Inflammatory macrophage treated with lipopolysaccharide for 4 hours (primary cell): Measurements from ENCODE around the gene THOC5.

ENCODE experiments used
- DNase-seq: peaks from one replicate; pipeline ENCODE4 v3.0.0-alpha.2; 2020

THOC5 gene

DNA sequence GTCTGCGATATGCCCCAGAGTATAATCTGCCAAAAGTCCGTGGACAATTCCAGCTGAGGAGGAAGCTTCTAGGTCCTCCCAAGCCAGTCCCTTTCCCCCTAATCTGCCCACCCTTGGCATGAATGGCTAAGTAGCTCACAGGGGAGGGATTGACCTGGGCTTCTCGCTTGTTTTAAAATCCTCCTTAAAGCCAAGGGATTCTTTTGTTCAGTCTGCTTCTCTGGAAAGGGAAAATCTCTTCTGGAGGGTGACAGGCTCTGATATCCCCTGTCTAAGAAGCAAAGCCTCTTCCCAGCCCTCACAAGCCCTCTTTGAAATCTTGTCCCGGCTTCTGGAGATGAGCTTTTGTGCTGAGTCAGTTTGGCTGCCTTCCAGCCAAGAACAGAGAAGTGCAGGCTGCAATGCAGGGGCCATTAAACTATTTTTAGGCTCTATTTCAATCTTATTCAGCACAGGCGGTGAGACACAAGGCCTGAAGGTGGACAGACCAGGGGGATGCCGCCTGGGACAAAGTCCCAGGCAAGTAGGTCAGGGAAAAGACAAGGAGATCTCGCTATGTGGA is 49.7 kb downstream of the THOC5 start:
- no peak for DNase-seq

DNA sequence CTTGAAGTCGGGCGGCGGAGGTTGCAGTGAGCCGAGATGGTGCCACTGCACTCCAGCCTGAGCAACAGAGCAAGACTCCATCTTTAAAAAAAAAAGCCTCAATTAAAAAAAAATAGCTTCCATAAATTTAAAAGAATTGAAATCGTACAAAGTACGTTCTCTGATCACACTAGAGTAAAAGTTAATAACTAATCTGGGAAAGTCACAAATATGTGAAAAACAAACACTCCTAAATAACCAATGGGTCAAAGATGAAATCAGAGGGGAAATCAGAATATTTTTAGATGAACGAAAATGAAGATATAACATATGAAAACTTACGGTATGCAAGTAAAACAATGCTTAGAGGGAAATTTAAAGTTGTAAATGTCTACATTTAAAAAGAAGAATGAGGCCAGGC is 53.7 kb downstream of the THOC5 start:
- no peak for DNase-seq

DNA sequence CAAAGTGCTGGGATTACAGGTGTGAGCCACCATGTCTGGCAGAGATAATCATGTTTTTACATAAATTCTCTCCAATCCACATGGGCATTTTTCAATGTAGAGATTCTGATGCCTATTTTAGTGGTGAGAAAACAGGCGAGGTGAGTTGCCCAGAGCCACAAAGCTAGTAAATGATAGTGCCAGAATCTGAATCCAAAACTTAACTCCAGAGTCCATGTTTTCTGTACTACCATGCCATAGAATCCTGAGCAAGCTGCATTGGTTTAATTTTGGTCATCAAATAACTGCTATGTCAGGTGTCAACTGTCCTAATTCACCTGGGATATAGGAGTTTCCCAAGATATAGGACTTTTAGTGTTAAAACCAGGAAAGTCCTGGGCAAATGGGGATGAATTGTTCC is 59.9 kb downstream of the THOC5 start:
- DNase-seq: no peak

DNA sequence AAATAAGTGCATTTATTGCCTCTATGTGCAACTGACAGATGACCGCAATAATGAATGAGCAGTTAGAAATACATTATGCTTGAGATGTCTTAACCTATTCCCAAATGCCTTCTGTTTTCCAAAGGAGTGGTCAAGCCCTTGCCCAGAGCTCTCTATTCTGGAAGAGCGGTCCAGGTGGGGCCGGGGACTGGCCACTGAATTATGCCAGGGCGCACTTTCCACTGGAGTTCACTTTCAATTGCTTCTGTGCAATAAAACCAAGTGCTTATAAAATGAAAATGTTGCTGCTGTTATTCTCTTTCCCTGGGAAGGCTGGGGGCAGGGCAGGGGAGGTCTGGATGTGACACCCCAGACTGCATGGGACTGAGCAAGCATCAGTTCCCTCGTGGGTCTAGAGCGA is 62.5 kb downstream of the THOC5 start:
- no peak for DNase-seq

DNA sequence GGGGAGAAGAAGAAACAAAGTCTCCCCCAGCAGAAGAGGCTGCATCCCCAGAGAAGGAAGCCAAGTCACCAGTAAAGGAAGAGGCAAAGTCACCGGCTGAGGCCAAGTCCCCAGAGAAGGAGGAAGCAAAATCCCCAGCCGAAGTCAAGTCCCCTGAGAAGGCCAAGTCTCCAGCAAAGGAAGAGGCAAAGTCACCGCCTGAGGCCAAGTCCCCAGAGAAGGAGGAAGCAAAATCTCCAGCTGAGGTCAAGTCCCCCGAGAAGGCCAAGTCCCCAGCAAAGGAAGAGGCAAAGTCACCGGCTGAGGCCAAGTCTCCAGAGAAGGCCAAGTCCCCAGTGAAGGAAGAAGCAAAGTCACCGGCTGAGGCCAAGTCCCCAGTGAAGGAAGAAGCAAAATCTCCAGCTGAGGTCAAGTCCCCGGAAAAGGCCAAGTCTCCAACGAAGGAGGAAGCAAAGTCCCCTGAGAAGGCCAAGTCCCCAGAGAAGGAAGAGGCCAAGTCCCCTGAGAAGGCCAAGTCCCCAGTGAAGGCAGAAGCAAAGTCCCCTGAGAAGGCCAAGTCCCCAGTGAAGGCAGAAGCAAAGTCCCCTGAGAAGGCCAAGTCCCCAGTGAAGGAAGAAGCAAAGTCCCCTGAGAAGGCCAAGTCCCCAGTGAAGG is 64.3 kb downstream of the THOC5 start:
- DNase-seq: peak; percentile 65

DNA sequence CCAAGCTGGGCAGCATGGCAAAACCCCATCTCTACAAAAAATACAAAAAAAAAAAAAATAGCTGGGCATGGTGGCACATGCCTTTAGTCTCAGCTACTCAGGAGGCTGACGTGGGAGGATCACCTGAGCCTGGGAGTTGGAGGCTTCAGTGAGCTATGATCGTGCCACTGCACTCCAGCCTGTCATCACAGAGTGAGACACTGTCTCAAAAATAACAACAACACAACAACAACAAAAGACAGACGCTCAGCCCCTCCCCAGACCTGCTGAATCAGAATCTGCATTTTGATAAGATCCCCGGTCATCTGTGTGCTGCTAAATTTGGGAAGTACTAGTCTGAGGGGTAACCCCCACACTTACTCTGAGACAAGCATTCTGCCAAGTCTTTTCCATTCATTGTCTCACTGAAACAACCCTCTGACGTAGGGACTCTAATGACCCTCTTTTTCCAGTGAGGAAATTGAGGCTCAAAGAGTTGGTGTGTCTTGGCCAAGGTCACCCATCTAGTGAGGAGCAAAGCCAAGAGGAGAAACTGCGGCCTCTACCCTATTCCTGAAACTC is 66.1 kb downstream of the THOC5 start:
- DNase-seq: peak; percentile 13

DNA sequence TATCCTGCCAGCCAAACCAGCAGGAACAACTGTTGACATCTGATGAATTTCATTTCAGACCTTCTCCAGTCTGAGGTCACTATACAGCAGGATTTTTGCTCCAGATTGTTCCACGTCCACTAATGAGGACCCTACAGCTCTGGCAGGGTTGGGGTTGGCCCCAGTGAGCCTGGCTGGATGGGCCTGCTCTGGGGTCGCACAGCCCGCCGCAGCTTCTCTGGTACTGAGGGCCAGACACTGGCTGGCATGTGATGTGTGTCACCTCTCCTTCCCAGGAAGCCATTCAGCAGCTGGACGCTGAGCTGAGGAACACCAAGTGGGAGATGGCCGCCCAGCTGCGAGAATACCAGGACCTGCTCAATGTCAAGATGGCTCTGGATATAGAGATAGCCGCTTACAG is 68.1 kb downstream of the THOC5 start:
- DNase-seq: no peak

DNA sequence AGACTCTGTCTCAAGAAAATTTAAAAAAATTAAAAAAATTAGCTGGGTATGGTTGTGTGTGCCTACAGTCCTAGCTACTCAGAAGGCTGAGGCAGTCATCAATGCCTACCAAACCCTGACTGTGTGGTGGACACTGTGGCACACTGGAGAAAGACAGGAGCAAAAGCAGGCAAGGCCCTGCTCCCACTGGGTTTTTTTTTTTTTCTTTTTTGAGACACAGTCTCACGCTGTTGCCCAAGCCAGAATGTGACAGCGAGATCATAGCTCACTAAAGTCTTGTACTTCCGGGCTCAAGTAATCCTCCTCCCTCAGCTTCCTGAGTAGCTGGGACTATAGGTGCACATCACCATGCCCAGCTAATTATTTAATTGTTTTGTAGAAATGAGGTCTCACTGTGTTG is 68.9 kb downstream of the THOC5 start:
- DNase-seq: peak; percentile 73

DNA sequence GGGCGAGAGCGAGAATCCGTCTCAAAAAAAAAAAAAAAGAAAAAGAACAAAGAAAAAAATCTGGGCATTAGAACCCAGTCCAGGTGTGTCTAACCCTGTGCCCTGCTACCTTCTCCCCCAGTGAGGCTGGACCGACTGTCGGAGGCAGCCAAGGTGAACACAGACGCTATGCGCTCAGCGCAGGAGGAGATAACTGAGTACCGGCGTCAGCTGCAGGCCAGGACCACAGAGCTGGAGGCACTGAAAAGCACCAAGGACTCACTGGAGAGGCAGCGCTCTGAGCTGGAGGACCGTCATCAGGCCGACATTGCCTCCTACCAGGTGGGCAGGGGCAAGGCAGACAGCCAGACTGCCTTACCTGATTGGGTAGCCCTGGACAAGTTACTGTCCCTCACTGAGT is 70.3 kb downstream of the THOC5 start:
- DNase-seq: no peak

DNA sequence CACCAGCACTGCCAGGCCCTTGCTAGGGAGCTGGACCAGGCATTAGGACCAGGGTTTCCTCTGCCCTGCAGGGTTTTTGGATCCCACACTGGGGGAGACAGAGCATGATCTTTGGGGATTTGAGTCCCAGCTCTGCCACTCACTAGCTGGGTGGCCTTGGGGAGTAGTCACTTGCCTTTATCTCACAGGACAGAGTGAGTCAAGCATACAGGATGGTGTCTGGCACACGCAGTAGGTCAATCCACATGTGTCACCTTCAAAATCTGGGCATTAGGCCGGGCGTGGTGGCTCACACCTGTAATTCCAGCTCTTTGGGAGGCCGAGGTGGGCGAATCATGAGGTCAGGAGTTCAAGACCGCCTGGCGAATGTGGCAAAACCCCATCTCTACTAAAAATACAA is 70.8 kb downstream of the THOC5 start:
- no peak for DNase-seq

DNA sequence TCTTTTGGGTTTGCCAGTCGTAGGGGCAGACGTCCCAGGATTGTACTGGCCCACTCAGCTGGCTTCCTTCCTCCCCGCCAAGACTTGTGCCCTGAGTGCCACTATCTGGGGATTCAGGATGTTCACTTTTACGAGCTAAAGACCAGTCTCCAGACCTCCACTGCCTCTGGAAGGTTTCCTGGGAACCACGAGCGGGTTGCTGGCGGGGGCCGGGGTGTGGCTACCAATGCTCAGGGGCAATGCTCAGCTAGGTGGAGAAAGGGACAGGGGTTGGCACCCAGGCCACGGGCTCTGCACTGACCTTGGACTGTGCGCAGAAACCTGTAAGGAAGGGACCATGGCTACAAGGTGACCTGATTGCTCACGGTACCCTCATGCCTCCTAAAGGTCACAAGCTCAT is 71.3 kb downstream of the THOC5 start:
- DNase-seq: no peak

DNA sequence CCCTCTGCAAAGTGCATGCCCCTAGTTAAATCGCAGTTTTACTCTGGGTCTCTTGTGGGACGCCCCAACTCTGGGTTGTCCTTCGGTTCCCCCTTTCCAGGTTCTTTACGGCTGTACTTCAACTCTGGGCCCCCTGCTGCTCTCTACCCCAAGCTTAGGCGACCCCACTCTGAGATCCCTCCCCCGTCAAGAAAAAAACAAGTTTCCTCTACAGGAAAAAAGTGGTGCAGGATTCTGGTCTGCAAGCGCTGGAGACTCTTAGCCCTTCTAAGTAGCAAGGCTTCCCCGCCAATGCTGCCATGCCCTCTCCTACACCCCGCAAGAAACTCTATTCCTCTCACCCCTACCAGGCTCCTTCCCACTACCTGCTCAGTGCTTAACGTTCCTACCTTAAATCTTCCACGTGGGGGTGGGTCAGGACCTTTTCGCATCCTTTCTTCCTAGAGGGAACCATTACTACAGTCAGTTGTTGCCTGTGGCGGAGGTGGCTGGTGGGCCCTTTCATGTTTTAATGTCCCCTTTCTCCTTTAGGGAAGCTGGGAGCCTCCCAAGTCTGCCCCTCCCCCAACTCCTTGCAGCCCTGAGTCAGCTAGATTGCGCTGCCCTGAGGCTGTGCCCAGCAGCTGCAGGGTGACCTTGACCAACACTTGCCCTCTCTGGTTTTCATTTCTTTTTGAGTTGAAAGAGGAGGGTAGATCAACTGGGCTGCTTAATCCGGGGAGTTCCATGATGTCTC is 72.1 kb downstream of the THOC5 start:
- DNase-seq: peak; percentile 28

DNA sequence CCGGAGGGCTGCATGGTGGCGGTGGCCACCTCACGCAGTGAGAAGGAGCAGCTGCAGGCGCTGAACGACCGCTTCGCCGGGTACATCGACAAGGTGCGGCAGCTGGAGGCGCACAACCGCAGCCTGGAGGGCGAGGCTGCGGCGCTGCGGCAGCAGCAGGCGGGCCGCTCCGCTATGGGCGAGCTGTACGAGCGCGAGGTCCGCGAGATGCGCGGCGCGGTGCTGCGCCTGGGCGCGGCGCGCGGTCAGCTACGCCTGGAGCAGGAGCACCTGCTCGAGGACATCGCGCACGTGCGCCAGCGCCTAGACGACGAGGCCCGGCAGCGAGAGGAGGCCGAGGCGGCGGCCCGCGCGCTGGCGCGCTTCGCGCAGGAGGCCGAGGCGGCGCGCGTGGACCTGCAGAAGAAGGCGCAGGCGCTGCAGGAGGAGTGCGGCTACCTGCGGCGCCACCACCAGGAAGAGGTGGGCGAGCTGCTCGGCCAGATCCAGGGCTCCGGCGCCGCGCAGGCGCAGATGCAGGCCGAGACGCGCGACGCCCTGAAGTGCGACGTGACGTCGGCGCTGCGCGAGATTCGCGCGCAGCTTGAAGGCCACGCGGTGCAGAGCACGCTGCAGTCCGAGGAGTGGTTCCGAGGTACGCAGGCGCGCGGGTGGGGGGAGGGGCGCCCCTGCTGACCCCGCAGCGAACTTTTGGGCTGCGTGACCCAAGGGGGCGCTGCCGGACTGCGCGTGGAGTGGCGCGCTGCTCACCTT is 72.9 kb downstream of the THOC5 start:
- peak; percentile 71 for DNase-seq

DNA sequence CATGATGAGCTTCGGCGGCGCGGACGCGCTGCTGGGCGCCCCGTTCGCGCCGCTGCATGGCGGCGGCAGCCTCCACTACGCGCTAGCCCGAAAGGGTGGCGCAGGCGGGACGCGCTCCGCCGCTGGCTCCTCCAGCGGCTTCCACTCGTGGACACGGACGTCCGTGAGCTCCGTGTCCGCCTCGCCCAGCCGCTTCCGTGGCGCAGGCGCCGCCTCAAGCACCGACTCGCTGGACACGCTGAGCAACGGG is 73.4 kb downstream of the THOC5 start:
- no peak for DNase-seq

DNA sequence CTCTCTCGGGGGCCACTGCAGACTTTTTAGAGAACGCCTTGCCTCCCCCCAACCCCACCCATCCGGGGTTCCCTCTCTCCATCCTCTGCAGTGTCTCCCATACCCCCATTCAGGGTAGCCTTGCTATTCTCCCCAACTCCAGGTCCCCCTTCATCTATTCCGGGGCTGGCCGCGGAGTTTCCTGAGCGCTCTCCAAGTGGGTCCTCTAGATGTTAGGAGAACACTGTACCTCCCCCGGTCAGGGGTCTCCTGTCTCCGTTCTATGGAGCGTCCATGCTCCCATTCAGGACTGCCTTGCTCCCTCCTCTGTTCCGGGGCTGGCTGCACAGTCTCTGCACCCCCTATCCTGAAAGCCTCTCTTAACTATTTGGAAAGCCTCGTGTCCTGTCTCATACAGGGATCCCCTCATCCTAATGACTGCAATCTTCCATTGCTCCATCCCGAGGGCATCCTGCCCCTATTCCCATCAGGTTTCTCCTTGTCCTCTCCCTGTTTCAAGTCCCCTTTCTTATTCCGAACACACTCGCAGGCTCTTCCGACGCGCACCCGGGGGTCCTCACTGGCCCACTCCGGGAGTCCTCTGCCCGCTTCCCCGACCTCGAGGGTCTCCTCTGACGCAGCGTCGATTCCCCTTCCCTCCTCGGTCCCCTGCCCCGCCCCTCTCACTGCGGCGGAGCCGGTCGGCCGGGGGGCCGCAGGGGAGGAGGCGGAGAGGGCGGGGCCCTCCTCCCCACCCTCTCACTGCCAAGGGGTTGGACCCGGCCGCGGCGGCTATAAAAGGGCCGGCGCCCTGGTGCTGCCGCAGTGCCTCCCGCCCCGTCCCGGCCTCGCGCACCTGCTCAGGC is 73.9 kb downstream of the THOC5 start, which contains the start of gene NEFH:
Gene NEFH (plus strand): TSS at position 802 of the 845 bp plus-strand sequence. CDS start 45 bp downstream, outside the sequence.
- no peak for DNase-seq

DNA sequence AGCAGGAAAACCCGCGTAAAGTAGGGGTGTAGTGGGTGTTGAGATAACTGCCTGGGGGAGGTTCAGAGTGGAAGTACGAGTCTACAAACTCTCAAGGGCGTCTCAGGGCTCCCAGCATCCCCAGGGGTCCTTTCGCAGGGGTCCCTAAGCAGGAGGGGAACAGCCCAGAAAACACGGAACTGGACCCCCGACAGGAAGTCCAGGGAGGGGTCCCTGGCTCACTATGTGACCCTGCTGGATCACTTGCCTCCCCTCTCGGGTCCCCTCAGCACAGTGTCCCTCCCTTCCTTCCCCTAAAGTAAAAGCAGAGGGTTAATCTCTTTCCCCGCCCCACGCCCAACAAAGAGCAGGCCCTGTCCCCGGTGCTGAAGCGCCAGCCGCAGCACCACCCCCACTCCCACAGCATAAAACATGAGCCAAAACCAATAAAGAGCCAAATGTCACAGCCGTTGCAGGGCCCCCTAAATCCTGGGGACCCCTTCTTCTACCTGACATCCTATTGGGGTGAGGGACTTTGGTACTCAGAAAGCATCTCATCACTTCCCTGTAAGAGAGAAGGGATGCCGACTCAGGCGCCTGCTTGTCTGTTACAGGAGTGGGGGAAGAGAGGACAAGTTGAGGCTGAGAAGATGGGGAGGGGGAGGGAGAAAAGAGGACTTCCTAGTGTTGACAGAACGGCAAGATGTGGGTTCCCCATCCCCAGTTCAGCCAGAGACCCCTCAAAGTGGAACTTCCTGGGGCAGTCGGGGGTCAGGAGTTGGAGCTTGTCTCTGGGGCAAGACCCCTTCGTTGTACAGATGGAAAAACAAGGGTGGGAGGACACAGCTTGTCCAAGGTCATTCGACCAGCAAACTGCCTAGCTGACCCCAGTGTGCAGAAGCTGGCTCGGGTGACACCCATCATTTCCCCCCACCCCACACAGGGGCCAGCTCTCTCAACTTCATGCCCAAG is 75.0 kb downstream of the THOC5 start:
- DNase-seq: no peak

DNA sequence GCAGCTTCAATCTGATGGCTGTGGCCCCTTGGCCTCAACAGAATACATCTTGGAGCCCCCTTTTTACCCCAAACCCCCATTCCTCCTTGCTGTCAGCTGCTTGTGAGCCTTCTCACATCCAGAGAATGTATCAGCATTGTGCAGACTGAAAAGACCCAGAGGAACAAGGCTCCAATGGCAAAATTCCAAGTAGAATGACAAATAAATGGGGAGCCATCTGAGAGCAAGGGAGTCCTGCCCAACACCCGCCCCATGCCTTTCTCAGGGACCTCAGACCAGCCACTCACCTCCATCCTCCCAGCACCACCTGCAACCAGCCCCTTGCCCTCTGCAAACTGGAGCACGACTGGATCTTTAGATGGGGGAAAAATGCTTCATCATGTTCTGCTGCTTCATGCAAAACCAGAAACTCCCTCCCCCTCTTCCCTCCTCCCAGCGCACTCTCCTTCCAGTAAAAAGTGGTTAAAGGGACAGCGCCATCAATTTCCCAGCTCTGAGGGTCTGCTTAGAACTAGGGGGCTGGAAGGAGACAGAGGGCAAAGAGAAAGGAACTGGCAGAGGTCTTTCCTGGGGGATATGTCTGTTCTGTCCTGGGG is 75.7 kb downstream of the THOC5 start:
- peak; percentile 6 for DNase-seq

DNA sequence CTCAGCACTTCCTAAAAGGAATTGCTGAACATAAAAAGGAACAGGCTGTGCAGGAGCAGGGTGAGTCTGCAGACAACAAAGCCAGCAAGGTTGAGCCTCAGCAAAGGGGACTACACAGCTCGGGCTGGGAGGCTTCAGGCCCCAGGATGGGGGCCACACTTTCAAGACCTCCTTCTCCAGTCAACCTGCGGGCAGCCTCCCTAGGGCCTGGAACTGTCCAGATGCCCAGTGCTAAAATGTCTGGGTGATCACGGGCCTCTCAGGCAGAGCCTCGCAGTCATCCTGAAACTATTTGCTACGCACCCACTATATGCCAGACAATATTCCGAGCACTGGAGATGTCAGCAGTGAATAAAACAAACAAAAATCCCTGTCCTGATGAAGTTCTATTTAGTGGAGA is 77.4 kb downstream of the THOC5 start:
- DNase-seq: no peak

DNA sequence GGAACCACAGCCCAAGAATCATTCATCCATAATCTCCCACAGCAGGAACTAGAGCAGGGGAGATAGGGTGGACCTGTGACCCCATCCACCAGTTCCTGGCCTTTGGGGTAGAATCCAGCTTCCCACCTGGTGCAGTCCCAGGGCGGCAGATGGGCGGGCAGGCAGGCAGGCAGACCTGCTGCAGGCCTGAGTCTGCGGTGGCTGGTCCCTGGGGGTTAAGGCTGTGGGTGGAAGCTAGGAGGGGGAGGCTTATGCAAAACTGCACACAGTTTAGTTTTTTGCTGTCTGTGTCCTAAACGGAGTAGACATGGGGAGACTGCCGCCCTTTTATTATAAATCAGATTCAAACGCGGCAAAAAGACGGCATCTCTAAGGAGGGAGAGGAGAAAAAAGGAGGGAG is 78.0 kb downstream of the THOC5 start:
- no peak for DNase-seq

DNA sequence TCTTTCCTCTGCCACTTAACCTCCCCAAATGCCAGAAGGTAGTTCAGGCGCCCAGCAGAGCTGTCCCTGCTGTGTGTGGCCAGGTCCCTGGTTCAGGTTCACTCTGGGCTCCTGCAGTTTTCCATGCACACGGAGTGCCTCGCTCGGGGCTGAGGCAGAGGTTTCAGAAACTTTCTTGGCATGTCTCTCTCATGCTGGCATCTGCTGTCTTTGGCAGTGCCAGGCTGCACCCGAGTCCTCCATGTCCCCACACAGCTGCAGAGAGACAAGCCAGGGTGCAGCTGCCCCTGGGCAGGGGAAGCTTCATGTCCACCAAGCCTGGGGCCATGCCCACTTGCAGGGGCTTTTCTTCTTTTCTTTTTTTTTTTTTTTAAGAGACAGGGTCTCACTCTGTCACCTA is 80.6 kb downstream of the THOC5 start:
- no peak for DNase-seq
